ENCODE results near the gene HPSE.
"Not testable (repeated sequence)": the region's sequence is repeated elsewhere in the genome, so short reads cannot be mapped to it uniquely, and the experiment has no call there.

The HPSE gene

DNA sequence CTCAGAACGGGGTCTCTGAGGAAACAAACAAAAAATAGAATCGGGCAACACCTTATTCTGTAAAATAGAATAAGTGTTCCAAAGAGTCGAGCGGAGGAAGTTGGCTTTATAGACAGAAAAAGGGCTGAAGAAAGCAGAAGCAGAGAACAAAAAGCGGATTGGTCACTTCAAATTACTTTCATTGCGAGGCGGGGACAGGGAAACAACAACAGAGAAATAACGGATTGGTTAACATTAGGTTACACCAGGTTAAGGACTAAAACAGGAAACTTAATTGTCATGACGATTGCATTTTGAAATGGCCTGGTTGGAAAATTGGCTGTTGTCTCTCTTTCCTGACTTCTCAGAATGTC is 49.6 kb downstream of the HPSE start:
- in situ Hi-C loops (cut with MboI; ENCODE audit: low sequenced_read_pairs, unreplicated experiment): no loop called here
- TF ChIP-seq, protein P1, sequence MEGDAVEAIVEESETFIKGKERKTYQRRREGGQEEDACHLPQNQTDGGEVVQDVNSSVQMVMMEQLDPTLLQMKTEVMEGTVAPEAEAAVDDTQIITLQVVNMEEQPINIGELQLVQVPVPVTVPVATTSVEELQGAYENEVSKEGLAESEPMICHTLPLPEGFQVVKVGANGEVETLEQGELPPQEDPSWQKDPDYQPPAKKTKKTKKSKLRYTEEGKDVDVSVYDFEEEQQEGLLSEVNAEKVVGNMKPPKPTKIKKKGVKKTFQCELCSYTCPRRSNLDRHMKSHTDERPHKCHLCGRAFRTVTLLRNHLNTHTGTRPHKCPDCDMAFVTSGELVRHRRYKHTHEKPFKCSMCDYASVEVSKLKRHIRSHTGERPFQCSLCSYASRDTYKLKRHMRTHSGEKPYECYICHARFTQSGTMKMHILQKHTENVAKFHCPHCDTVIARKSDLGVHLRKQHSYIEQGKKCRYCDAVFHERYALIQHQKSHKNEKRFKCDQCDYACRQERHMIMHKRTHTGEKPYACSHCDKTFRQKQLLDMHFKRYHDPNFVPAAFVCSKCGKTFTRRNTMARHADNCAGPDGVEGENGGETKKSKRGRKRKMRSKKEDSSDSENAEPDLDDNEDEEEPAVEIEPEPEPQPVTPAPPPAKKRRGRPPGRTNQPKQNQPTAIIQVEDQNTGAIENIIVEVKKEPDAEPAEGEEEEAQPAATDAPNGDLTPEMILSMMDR (IDR thresholded peaks at IDR 0.05; ENCODE audit: borderline replicate concordance, control extremely low read depth, extremely low read depth, insufficient read depth, missing control alignments): no peak
- DNase-seq (ENCODE audit: low spot score): peak; percentile 28

DNA sequence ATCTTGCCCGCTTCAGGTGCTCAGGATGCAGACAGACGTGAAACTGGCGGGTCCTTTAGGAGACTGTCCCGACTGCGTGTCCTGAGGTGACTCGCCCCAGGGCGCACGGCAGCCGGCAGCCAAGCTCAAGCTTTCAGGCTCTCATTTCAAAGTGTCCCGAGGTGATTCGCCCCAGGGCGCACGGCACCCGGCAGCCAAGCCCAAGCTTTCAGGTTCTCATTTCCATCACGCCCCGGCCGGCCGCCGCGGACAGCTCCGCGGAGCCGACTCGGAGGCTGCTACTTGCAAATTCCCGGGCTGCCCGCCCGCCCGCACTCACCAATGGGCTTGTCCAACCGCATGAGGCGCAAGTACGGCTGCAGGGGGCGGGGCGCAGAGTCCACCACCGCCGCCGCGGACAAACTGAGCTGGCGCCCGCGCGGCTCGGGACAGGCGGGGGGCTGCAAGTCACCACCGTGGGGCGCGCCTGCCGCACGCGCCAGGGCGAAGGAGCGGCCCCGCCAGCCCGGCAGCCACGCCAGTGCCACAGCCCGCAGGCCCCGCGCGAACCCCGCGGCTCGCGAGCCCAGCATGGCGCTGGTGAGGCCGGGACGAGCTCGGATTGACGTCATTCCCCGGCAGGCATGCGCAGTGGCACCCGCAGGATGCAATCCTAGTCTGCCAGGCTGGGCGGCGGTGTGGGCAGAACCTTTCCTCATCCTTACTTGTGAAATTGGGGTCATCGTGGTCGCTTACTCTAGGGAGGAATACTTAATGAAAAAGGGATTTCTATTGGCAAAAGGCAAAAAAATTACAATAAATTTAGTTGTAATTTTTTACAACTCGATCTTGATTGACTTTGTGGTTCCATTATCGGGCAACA is 50.2 kb downstream of the HPSE start, which contains the start of gene COQ2:
COQ2 (minus strand) TSS at position 606 of the 862 bp plus-strand sequence; CDS start at position 572, 34 bp downstream.
- peak; percentile 90 for DNase-seq (ENCODE audit: low spot score)
- in situ Hi-C loops (cut with MboI; ENCODE audit: low sequenced_read_pairs, unreplicated experiment): no loop called here
- TF ChIP-seq, protein P1 (IDR thresholded peaks at IDR 0.05; ENCODE audit: borderline replicate concordance, control extremely low read depth, extremely low read depth, insufficient read depth, missing control alignments): peak; percentile 23

DNA sequence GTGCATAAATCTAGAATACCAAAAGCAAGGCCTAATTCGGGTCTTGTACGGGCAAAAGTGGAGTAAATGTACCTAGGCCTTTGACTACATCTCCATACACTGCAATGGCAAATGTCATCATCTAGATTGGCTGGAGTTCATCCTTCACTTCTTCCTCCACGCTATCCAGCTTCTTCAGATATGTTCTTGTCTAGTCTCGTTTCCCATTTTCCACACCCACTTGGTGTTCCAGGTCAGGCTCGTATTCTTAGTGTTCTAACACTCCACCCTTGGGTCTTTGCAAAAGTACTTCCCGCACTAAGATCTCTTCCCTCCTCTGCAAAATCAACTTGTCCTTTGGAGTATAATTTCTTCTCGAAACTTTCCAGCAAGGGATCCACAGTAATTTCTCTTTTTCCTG is 51.5 kb downstream of the HPSE start:
- TF ChIP-seq, protein P1 (IDR thresholded peaks at IDR 0.05; ENCODE audit: borderline replicate concordance, control extremely low read depth, extremely low read depth, insufficient read depth, missing control alignments): no peak
- no peak for DNase-seq (ENCODE audit: low spot score)
- in situ Hi-C loops (cut with MboI; ENCODE audit: low sequenced_read_pairs, unreplicated experiment): no loop called here

DNA sequence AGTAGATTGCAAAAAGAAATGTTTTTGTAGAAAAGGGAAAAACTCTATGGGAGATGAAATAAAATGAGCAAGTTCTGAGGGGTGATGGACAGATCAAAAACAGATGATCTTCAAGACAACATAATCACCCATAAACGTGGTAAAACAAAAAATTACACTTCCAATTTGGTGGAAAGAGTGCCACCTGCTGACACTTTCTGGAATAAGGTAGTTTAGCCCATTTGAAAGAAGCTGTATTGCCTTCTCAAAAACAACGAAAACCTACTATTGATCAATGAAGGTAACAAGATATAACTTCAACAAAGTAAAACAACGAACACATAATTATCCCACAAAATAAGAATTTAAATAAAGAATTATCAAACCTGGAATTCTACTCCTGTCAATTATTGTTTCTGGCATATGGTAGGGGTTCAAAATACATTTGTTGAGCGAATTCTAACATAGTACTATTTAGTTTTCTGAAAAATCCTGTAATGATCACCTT is 52.6 kb downstream of the HPSE start:
- peak; percentile 52 for DNase-seq (ENCODE audit: low spot score)
- TF ChIP-seq, protein P1 (IDR thresholded peaks at IDR 0.05; ENCODE audit: borderline replicate concordance, control extremely low read depth, extremely low read depth, insufficient read depth, missing control alignments): peak; percentile 71
- in situ Hi-C loops (cut with MboI; ENCODE audit: low sequenced_read_pairs, unreplicated experiment): no loop called here

DNA sequence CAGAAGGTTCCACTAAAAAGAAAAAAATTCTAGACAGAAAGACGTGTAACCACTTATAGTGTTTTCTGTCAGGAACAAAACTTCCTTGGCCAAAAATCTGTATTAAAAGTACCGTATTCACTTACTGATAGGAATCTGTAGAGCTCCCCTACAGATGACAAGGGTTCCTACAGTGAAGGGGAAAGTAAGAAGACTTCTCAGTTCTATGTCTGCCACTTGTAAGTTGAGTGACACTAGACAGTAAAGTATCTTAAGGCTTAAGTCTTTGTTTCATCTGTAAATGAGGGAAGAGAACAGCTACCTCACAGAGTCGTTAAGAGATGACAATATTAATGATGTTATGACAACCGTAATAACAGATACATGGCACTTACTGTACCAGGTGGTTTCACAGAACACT is 53.3 kb downstream of the HPSE start:
- TF ChIP-seq, protein P1 (IDR thresholded peaks at IDR 0.05; ENCODE audit: borderline replicate concordance, control extremely low read depth, extremely low read depth, insufficient read depth, missing control alignments): no peak
- DNase-seq (ENCODE audit: low spot score): no peak
- in situ Hi-C loops (cut with MboI; ENCODE audit: low sequenced_read_pairs, unreplicated experiment): no loop called here

DNA sequence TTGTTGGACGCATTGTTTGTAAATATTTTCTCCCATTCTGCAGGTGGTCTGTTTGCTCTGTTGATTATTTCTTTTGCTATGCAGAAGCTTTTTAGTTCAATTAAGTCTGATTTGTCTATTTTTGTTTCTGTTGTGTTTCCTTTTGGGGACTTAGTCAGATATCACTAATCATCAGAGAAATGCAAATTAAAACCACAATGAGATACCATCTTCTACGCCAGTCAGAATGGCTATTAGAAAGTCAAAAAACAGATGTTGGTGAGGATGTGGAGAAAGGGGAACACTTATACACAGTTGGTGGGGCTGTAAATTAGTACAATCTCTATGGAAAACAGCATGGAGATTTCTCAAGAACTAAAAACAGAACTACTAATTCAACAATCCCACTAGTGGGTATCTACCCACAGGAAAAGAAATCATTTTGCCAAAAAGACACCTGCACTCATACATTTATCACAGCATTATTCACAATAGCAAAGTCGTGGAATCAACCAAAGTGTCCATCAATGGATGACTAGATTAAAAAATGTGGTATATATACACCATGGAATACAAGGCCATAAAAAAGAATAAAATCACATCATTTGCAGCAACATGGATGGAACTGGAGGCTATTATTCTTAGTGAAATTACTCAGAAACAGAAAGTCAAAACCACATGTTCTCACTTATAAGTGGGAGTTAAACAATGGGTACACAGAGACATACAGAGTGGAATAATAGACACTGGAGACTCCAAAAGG is 58.2 kb downstream of the HPSE start:
- in situ Hi-C loops (cut with MboI; ENCODE audit: low sequenced_read_pairs, unreplicated experiment): no loop called here
- TF ChIP-seq, protein P1 (IDR thresholded peaks at IDR 0.05; ENCODE audit: borderline replicate concordance, control extremely low read depth, extremely low read depth, insufficient read depth, missing control alignments): no peak
- no peak for DNase-seq (ENCODE audit: low spot score)

DNA sequence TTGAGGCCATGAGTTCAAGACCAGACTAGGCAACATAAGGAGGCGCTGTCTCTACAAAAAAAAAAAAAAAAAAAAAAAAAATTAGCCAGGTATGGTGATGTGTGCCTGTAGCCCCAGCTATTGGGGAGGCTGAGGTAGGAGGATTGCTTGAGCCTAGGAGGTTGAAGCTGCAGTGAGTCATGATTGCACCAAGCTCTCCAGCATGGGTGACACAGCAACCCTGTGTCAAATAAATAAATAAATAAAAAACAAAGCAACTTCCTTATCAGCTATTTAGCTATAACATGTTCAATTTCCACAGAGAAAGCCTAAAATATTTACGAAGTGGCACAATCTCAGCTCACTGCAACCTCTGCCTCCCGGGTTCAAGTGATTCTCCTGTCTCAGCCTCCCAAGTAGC is 60.7 kb downstream of the HPSE start:
- in situ Hi-C loops (cut with MboI; ENCODE audit: low sequenced_read_pairs, unreplicated experiment): loop anchor here (25.0 kb wide), 1 partner anchor 387 kb away; the partner anchor contains the start of gene SEC31A
- not testable (repeated sequence) for DNase-seq (ENCODE audit: low spot score)
